ENCODE results near the gene PNMA5. TPM values are rescaled to one million over a fixed set of nuclear protein-coding genes. Genes with fewer than 3 reads are reported as not detected.
"Not testable (repeated sequence)": the region's sequence is repeated elsewhere in the genome, so short reads cannot be mapped to it uniquely, and the experiment has no call there.

Gene PNMA5
- total RNA-seq, 2 experiments from 2014 or later, result 0.20 TPM; not detected in 1

DNA sequence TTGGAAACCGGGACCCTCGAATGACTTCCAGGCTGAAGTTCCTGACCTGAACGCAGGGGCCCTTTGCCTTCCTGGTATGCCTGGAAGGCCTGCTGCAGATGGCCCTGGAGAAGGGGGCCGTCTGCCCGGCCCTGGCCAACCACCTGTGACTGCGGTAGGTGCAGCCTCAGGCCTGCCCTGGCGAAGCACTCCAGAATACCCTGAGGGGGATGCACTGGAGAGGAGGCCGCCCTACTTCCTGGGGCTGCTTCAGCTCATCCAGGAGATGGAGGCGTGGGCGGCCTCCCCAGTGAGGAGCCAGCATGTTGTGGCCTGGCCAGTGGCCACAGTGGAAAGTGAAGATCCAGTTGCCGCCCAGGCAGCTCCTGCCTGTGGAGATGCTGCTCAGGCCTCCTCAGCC is 36.0 kb upstream of the PNMA5 start:
- H3K27me3 Mint-ChIP-seq, result no peaks in the 10 kb centered on the region
- CTCF ChIA-PET, result no interaction called here

DNA sequence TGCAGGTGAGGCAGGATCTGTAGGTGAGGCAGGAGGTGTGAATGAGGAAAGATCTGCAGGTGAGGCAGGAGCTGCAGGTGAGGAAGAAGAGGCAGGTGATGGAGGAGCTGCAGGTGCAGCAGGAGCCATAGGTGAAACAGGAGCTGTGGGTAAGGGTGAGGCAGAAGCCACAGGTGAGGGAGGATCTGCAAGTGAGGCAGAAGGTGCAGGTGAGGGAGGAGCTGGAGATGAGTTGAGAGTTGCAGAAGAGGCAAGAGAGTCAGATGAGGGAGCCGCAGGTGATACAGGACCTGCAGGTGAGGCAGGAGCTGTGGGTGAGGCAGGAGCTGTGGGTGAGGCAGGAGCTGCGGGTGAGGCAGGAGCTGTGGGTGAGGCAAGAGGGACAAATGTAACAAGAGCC is 35.2 kb upstream of the PNMA5 start:
- TF ChIP-seq, protein P1, sequence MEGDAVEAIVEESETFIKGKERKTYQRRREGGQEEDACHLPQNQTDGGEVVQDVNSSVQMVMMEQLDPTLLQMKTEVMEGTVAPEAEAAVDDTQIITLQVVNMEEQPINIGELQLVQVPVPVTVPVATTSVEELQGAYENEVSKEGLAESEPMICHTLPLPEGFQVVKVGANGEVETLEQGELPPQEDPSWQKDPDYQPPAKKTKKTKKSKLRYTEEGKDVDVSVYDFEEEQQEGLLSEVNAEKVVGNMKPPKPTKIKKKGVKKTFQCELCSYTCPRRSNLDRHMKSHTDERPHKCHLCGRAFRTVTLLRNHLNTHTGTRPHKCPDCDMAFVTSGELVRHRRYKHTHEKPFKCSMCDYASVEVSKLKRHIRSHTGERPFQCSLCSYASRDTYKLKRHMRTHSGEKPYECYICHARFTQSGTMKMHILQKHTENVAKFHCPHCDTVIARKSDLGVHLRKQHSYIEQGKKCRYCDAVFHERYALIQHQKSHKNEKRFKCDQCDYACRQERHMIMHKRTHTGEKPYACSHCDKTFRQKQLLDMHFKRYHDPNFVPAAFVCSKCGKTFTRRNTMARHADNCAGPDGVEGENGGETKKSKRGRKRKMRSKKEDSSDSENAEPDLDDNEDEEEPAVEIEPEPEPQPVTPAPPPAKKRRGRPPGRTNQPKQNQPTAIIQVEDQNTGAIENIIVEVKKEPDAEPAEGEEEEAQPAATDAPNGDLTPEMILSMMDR (IDR thresholded peaks at IDR 0.05), result no peak
- DNase-seq (no peak), ATAC-seq (ENCODE audit: poor library complexity) (no peak)
- ChIA-PET CTCF (no interaction called here), POLR2A (no interaction called here)
- intact Hi-C loops (cut with DNase I, micrococcal nuclease), result no loop called here
- no peak overlapping the region for H3K4me3 ChIP-seq (ENCODE audit: low read length)
- Mint-ChIP-seq H3K27me3 (no peaks in the 10 kb centered on the region), H3K27ac (no peak overlapping the region), H3K9me3 (no peaks in the 10 kb centered on the region), H3K4me1 (ENCODE audit: low read depth) (peaks cover 5% of the 10 kb centered on the region), H3K4me3 (no peak overlapping the region), H3K36me3 (ENCODE audit: low read depth) (no peaks in the 10 kb centered on the region)
- H3K4me1 ChIP-seq (ENCODE audit: insufficient read depth, low read length), result peaks cover 25% of the 10 kb centered on the region
- H3K36me3 ChIP-seq (ENCODE audit: insufficient read depth, low read length), result no peaks in the 10 kb centered on the region
- no peaks in the 10 kb centered on the region for H3K27me3 ChIP-seq (ENCODE audit: control insufficient read depth in 1 of 2, insufficient read depth in 2 of 2, low read length in 2 of 2)
- no peaks in the 10 kb centered on the region for H3K9me3 ChIP-seq (ENCODE audit: control insufficient read depth in 1 of 2, insufficient read depth in 1 of 2, low read length in 2 of 2)
- H3K27ac ChIP-seq (ENCODE audit: low read depth in 1 of 2, low read length in 2 of 2), result no peak overlapping the region

More for the DNA sequence above, 36.0 kb upstream of the PNMA5 start:
- Mint-ChIP-seq H3K36me3 (ENCODE audit: low read depth) (no peaks in the 10 kb centered on the region), H3K27ac (no peak overlapping the region), H3K4me1 (ENCODE audit: low read depth) (peaks cover 5% of the 10 kb centered on the region), H3K9me3 (peaks cover 3% of the 10 kb centered on the region), H3K4me3 (no peak overlapping the region)
- no peak for ATAC-seq (ENCODE audit: poor library complexity)
- TF ChIP-seq, protein P1 (IDR thresholded peaks at IDR 0.05), result no peak
- Histone ChIP-seq H3K9me3 (ENCODE audit: control insufficient read depth in 1 of 2, insufficient read depth in 1 of 2, low read length in 2 of 2) (no peaks in the 10 kb centered on the region), H3K4me1 (ENCODE audit: insufficient read depth, low read length) (peaks cover 25% of the 10 kb centered on the region), H3K36me3 (ENCODE audit: insufficient read depth, low read length) (no peaks in the 10 kb centered on the region), H3K4me3 (ENCODE audit: low read length) (no peak overlapping the region), H3K27ac (ENCODE audit: low read depth in 1 of 2, low read length in 2 of 2) (no peak overlapping the region), H3K27me3 (ENCODE audit: control insufficient read depth in 1 of 2, insufficient read depth in 2 of 2, low read length in 2 of 2) (no peaks in the 10 kb centered on the region)
- no peak for DNase-seq
- POLR2A ChIA-PET, result no interaction called here
- intact Hi-C loops (cut with DNase I, micrococcal nuclease), result loop anchor here in 1 of 2 experiments (5.0 kb wide), 1 partner anchor 88 kb away; no protein-coding TSS in a partner anchor

DNA sequence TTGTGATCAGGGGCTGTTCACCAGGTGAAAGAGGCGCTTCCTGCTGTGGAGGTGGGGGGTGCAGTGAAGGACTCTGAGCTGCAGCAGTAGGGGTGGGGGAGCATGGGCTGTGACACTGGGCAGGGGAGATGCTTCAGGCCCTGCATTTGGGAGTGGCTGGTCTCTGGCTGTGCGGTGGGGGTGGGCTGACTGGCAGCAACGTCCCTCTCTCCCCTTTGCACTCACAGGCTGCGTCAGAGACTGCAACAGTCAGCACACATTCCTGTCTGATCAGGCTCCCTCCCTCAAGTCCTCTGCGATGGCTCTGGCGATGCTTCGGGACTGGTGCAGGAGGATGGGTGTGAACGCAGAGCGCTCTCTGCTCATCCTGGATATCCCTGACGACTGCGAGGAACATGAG is 34.6 kb upstream of the PNMA5 start:
- H3K9me3 Mint-ChIP-seq; intact Hi-C loops (cut with DNase I, micrococcal nuclease); H3K4me1 Mint-ChIP-seq (ENCODE audit: low read depth); H3K36me3 ChIP-seq (ENCODE audit: insufficient read depth, low read length); H3K27me3 Mint-ChIP-seq; H3K27ac Mint-ChIP-seq; POLR2A ChIA-PET; H3K27me3 ChIP-seq (ENCODE audit: control insufficient read depth in 1 of 2, insufficient read depth in 2 of 2, low read length in 2 of 2); H3K4me3 ChIP-seq (ENCODE audit: low read length); H3K4me3 Mint-ChIP-seq; H3K36me3 Mint-ChIP-seq (ENCODE audit: low read depth); CTCF ChIA-PET; H3K27ac ChIP-seq (ENCODE audit: low read depth in 1 of 2, low read length in 2 of 2); ATAC-seq (ENCODE audit: poor library complexity); H3K9me3 ChIP-seq (ENCODE audit: control insufficient read depth in 1 of 2, insufficient read depth in 1 of 2, low read length in 2 of 2): not testable (repeated sequence)
- peak in 2 of 14 experiments; percentile 11 to 13 for DNase-seq
- H3K4me1 ChIP-seq (ENCODE audit: insufficient read depth, low read length), result peaks cover 20% of the 10 kb centered on the region

DNA sequence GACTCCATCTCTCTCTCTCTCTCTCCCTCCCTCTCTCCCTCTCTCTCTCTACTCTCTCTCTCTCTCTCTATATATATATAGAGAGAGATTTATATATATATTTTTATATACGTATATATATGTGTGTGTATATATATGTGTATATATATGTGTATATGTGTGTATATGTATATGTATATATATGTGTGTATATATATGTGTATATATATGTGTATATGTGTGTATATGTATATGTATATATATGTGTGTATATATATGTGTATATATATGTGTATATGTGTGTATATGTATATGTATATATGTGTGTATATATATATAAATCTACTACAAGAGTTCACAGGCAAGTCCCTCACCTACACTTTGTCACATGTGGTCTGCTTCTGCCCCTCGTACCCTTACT is 32.6 kb upstream of the PNMA5 start:
- H3K4me1 Mint-ChIP-seq (ENCODE audit: low read depth); H3K27me3 Mint-ChIP-seq; H3K9me3 Mint-ChIP-seq; H3K4me3 ChIP-seq (ENCODE audit: low read length); H3K27ac Mint-ChIP-seq; ATAC-seq (ENCODE audit: poor library complexity); H3K4me1 ChIP-seq (ENCODE audit: insufficient read depth, low read length); H3K36me3 ChIP-seq (ENCODE audit: insufficient read depth, low read length); H3K27ac ChIP-seq (ENCODE audit: low read depth in 1 of 2, low read length in 2 of 2); intact Hi-C loops (cut with DNase I, micrococcal nuclease); DNase-seq; H3K4me3 Mint-ChIP-seq; H3K27me3 ChIP-seq (ENCODE audit: control insufficient read depth in 1 of 2, insufficient read depth in 2 of 2, low read length in 2 of 2); H3K36me3 Mint-ChIP-seq (ENCODE audit: low read depth); CTCF ChIA-PET; POLR2A ChIA-PET; H3K9me3 ChIP-seq (ENCODE audit: control insufficient read depth in 1 of 2, insufficient read depth in 1 of 2, low read length in 2 of 2): not testable (repeated sequence)
